HUES48 (cell line): Measurements from ENCODE around the gene SLC25A21.
A peak's percentile ranks its signal among the peaks of the same experiment; 100 is the strongest.

Experiments used
- H3K27ac ChIP-seq: one replicate; pipeline ENCODE4 v1.7.0; 2013; ENCODE audit warnings: low read depth, low read length, inconsistent platforms
- H3K27me3 ChIP-seq: 2 replicates; pipeline ENCODE4 v1.6.1; 2013; ENCODE audit warnings: mild to moderate bottlenecking, low read length; ENCODE audit not compliant: control insufficient read depth, insufficient read depth
- H3K36me3 ChIP-seq: 2 replicates; pipeline ENCODE4 v1.6.1; 2013; ENCODE audit warnings: low read length; ENCODE audit not compliant: control insufficient read depth, insufficient read depth
- H3K4me1 ChIP-seq: 2 replicates; pipeline ENCODE4 v1.6.1; 2013; ENCODE audit warnings: mild to moderate bottlenecking, low read length; ENCODE audit not compliant: control insufficient read depth, insufficient read depth
- H3K4me3 ChIP-seq: 2 replicates; pipeline ENCODE4 v1.5.1; 2013; ENCODE audit warnings: mild to moderate bottlenecking, low read depth, low read length
- H3K9ac ChIP-seq: 2 replicates; pipeline ENCODE4 v1.6.1; 2013; ENCODE audit warnings: mild to moderate bottlenecking, low read depth, low read length, moderate library complexity
- H3K9me3 ChIP-seq: 2 replicates; pipeline ENCODE4 v1.6.1; 2013; ENCODE audit warnings: low read length; ENCODE audit not compliant: control insufficient read depth, insufficient read depth

Gene SLC25A21

GRCh38 chr14:37060496-37061260, 111.7 kb downstream of the SLC25A21 start:
- peak overlapping the region; percentile 30 for H3K27ac ChIP-seq
- H3K27me3 ChIP-seq, result no peaks in the 10 kb centered on the region
- no peak overlapping the region for H3K4me3 ChIP-seq
- no peaks in the 10 kb centered on the region for H3K36me3 ChIP-seq
- H3K9me3 ChIP-seq, result no peaks in the 10 kb centered on the region
- no peak overlapping the region for H3K9ac ChIP-seq
- peaks cover 28% of the 10 kb centered on the region for H3K4me1 ChIP-seq

- H3K9ac ChIP-seq, result no peak overlapping the region
- H3K36me3 ChIP-seq, result no peaks in the 10 kb centered on the region
- H3K9me3 ChIP-seq, result peaks cover 3% of the 10 kb centered on the region; the same call in 1 of the 2 replicates
- no peaks in the 10 kb centered on the region for H3K27me3 ChIP-seq
- H3K27ac ChIP-seq, result no peak overlapping the region
- peaks cover 28% of the 10 kb centered on the region for H3K4me1 ChIP-seq
- H3K4me3 ChIP-seq, result no peak overlapping the region
Measured at GRCh38 chr14:37057776-37058175, 114.6 kb downstream of the SLC25A21 start.

- Histone ChIP-seq H3K27ac (peak overlapping the region; percentile 43), H3K9me3 (peaks cover 3% of the 10 kb centered on the region; the same call in 1 of the 2 replicates), H3K4me3 (no peak overlapping the region), H3K9ac (no peak overlapping the region), H3K27me3 (no peaks in the 10 kb centered on the region), H3K4me1 (peaks cover 30% of the 10 kb centered on the region), H3K36me3 (no peaks in the 10 kb centered on the region)
Measured at GRCh38 chr14:37056473-37056872, 115.9 kb downstream of the SLC25A21 start.

- H3K9ac ChIP-seq, result no peak overlapping the region
- peaks cover 22% of the 10 kb centered on the region for H3K4me1 ChIP-seq
- no peak overlapping the region for H3K27ac ChIP-seq
- no peaks in the 10 kb centered on the region for H3K36me3 ChIP-seq
- no peak overlapping the region for H3K4me3 ChIP-seq
- no peaks in the 10 kb centered on the region for H3K27me3 ChIP-seq
- peaks cover 3% of the 10 kb centered on the region; the same call in 1 of the 2 replicates for H3K9me3 ChIP-seq
Measured at GRCh38 chr14:37054869-37055268, 117.5 kb downstream of the SLC25A21 start.

- no peaks in the 10 kb centered on the region for H3K36me3 ChIP-seq
- peaks cover 20% of the 10 kb centered on the region for H3K4me1 ChIP-seq
- no peak overlapping the region for H3K4me3 ChIP-seq
- no peak overlapping the region for H3K9ac ChIP-seq
- no peaks in the 10 kb centered on the region for H3K27me3 ChIP-seq
- H3K9me3 ChIP-seq, result peaks cover 3% of the 10 kb centered on the region; the same call in 1 of the 2 replicates
- H3K27ac ChIP-seq, result no peak overlapping the region
Measured at GRCh38 chr14:37054144-37054543, 118.3 kb downstream of the SLC25A21 start.

- Histone ChIP-seq H3K27me3 (no peaks in the 10 kb centered on the region), H3K27ac (no peak overlapping the region), H3K4me3 (no peak overlapping the region), H3K9ac (no peak overlapping the region), H3K9me3 (peaks cover 3% of the 10 kb centered on the region; the same call in 1 of the 2 replicates), H3K4me1 (peaks cover 13% of the 10 kb centered on the region; the same call in 1 of the 2 replicates), H3K36me3 (no peaks in the 10 kb centered on the region)
Measured at GRCh38 chr14:37051680-37052079, 120.7 kb downstream of the SLC25A21 start.

- Histone ChIP-seq H3K9ac (no peak overlapping the region), H3K4me3 (no peak overlapping the region), H3K27ac (no peak overlapping the region), H3K27me3 (no peaks in the 10 kb centered on the region), H3K9me3 (peaks cover 3% of the 10 kb centered on the region; the same call in 1 of the 2 replicates), H3K36me3 (no peaks in the 10 kb centered on the region), H3K4me1 (peaks cover 9% of the 10 kb centered on the region; the same call in 1 of the 2 replicates)
Measured at GRCh38 chr14:37051153-37051552, 121.3 kb downstream of the SLC25A21 start.

GRCh38 chr14:37048666-37049071, 123.7 kb downstream of the SLC25A21 start:
- H3K4me3 ChIP-seq, result no peak overlapping the region
- H3K9me3 ChIP-seq, result no peaks in the 10 kb centered on the region
- H3K9ac ChIP-seq, result no peak overlapping the region
- H3K4me1 ChIP-seq, result peaks cover 9% of the 10 kb centered on the region; the same call in 1 of the 2 replicates
- H3K27me3 ChIP-seq, result no peaks in the 10 kb centered on the region
- H3K27ac ChIP-seq, result no peak overlapping the region
- no peaks in the 10 kb centered on the region for H3K36me3 ChIP-seq

- Histone ChIP-seq H3K9me3 (no peaks in the 10 kb centered on the region), H3K27ac (no peak overlapping the region), H3K36me3 (no peaks in the 10 kb centered on the region), H3K4me1 (peaks cover 9% of the 10 kb centered on the region; the same call in 1 of the 2 replicates), H3K9ac (no peak overlapping the region), H3K4me3 (no peak overlapping the region), H3K27me3 (no peaks in the 10 kb centered on the region)
Measured at GRCh38 chr14:37047996-37048395, 124.4 kb downstream of the SLC25A21 start.

GRCh38 chr14:37047226-37047625, 125.2 kb downstream of the SLC25A21 start:
- Histone ChIP-seq H3K9ac (no peak overlapping the region), H3K9me3 (no peaks in the 10 kb centered on the region), H3K4me3 (no peak overlapping the region), H3K27ac (no peak overlapping the region), H3K4me1 (peaks cover 9% of the 10 kb centered on the region; the same call in 1 of the 2 replicates), H3K36me3 (no peaks in the 10 kb centered on the region), H3K27me3 (no peaks in the 10 kb centered on the region)

GRCh38 chr14:37046815-37047214, 125.6 kb downstream of the SLC25A21 start:
- H3K36me3 ChIP-seq, result no peaks in the 10 kb centered on the region
- no peak overlapping the region for H3K4me3 ChIP-seq
- H3K9ac ChIP-seq, result no peak overlapping the region
- no peak overlapping the region for H3K27ac ChIP-seq
- H3K27me3 ChIP-seq, result no peaks in the 10 kb centered on the region
- no peaks in the 10 kb centered on the region for H3K9me3 ChIP-seq
- peaks cover 6% of the 10 kb centered on the region; the same call in 1 of the 2 replicates for H3K4me1 ChIP-seq
